K562 (cell line): Measurements from ENCODE around the gene VGF. TPM values are rescaled to one million over a fixed set of nuclear protein-coding genes. Genes with fewer than 3 reads are reported as not detected.

Experiments used
- BRCA1 ChIP-seq, 2 experiments: fragments of 450-650 bp in 1 of 2; sonication (generic) in 1 of 2; formaldehyde crosslinking in 1 of 2; IDR thresholded peaks; 2 replicates each; pipeline versions ENCODE4 v1.5.0 to v1.6.1; 2017 to 2020; ENCODE audit warnings: mild to moderate bottlenecking in 1 of 2, missing genetic modification reagents in 1 of 2
- DLX4 ChIP-seq: fragments of 250-450 bp; sonication (Bioruptor Pico); IDR thresholded peaks from 2 replicates; pipeline ENCODE4 v1.6.1; 2021; ENCODE audit warnings: mild to moderate bottlenecking
- HBP1 ChIP-seq: fragments of 450-650 bp; formaldehyde crosslinking; IDR thresholded peaks from 2 replicates; pipeline ENCODE4 v1.4.0; 2022; ENCODE audit warnings: missing genetic modification characterization
- HDAC2 ChIP-seq: fragments of 450-650 bp; IDR thresholded peaks from 2 replicates; pipeline ENCODE4 v1.6.1; 2016; ENCODE audit warnings: mild to moderate bottlenecking
- NFE2L1 ChIP-seq: fragments of 450-650 bp; IDR thresholded peaks from 2 replicates; pipeline ENCODE4 v1.6.1; 2016; ENCODE audit warnings: missing genetic modification characterization, low read depth, mild to moderate bottlenecking, missing compliant biosample characterization, moderate library complexity, borderline replicate concordance
- PREB ChIP-seq: sonication (generic); formaldehyde crosslinking; IDR thresholded peaks from 2 replicates; pipeline ENCODE4 v1.8.1; 2023; ENCODE audit warnings: mild to moderate bottlenecking, missing genetic modification reagents
- RNF2 ChIP-seq: sonication (generic); IDR thresholded peaks from 2 replicates; pipeline ENCODE4 v1.6.1; 2016
- THAP12 ChIP-seq: fragments of 250-450 bp; sonication (Bioruptor Pico); IDR thresholded peaks from 2 replicates; pipeline ENCODE4 v1.9.0; 2021; ENCODE audit warnings: mild to moderate bottlenecking, inconsistent platforms
- VEZF1 ChIP-seq: fragments of 200-800 bp; sonication (Bioruptor generic); IDR thresholded peaks from 2 replicates; pipeline ENCODE4 v1.6.1; 2017; ENCODE audit warnings: missing genetic modification characterization, missing compliant biosample characterization
- ZEB2 ChIP-seq: fragments of 450-650 bp; IDR thresholded peaks from 2 replicates; pipeline ENCODE4 v1.6.1; 2016
- ZNF134 ChIP-seq: fragments of 250-450 bp; sonication (Bioruptor Pico); conservative IDR thresholded peaks from 2 replicates; pipeline ENCODE4 v1.4.0; 2020
- ZNF146 ChIP-seq: IDR thresholded peaks from one replicate; pipeline ENCODE4 v1.6.1; 2018; ENCODE audit warnings: missing compliant biosample characterization; ENCODE audit not compliant: unreplicated experiment
- ZNF197 ChIP-seq: fragments of 200-800 bp; sonication (Bioruptor generic); IDR thresholded peaks from 2 replicates; pipeline ENCODE4 v1.6.1; 2016; ENCODE audit warnings: low read depth, missing genetic modification characterization, missing compliant biosample characterization
- ZNF212 ChIP-seq: fragments of 450-650 bp; formaldehyde crosslinking; IDR thresholded peaks from 2 replicates; pipeline ENCODE4 v1.4.0; 2020; ENCODE audit warnings: mild to moderate bottlenecking
- ZNF347 ChIP-seq: fragments of 450-650 bp; formaldehyde crosslinking; IDR thresholded peaks from 2 replicates; pipeline ENCODE4 v1.4.0; 2020; ENCODE audit warnings: low read depth, mild to moderate bottlenecking, moderate library complexity
- ZNF561 ChIP-seq: fragments of 450-650 bp; formaldehyde crosslinking; conservative IDR thresholded peaks from 2 replicates; pipeline ENCODE4 v1.4.0; 2020; ENCODE audit warnings: mild to moderate bottlenecking, moderate library complexity
- ZNF696 ChIP-seq: fragments of 250-450 bp; sonication (Bioruptor Pico); conservative IDR thresholded peaks from 2 replicates; pipeline ENCODE4 v1.4.0; 2020; ENCODE audit warnings: mild to moderate bottlenecking, moderate library complexity
- ZNF707 ChIP-seq: fragments of 250-450 bp; sonication (Bioruptor Pico); conservative IDR thresholded peaks from 2 replicates; pipeline ENCODE4 v1.8.0; 2022; ENCODE audit warnings: inconsistent platforms, mild to moderate bottlenecking, moderate library complexity
- ZNF780A ChIP-seq: fragments of 250-450 bp; sonication (Bioruptor Pico); IDR thresholded peaks from 2 replicates; pipeline ENCODE4 v1.5.0; 2021; ENCODE audit warnings: mild to moderate bottlenecking
- polyA plus RNA-seq, 8 experiments: library from polyadenylated mRNA; depleted of rRNA in 4 of 8; stranded (reverse) in 5 of 8; unstranded in 3 of 8; fragments of >200 nt; fragmentation: Nextera tagmentation in 2 of 8; fragmentation: Illumina TruSeq in 1 of 8; extraction: Ambion mirVana in 2 of 8; extraction: Trizol in 1 of 8; gene quantifications; 2 replicates each; pipeline versions ENCODE4 v1.2.1 to v1.2.3, GENCODE V29; 2011 to 2014; ENCODE audit warnings: inconsistent platforms in 1 of 8, missing spikeins in 1 of 8
- total RNA-seq, 7 experiments: library from RNA; depleted of rRNA in 6 of 7; stranded (reverse); fragments of >200 nt in 6 of 7; fragmentation: Illumina TruSeq in 2 of 7; extraction: Trizol in 2 of 7; gene quantifications; 2 replicates each; pipeline versions ENCODE4 v1.2.1 to v1.2.3, GENCODE V29; 2011 to 2021; ENCODE audit warnings: low replicate concordance in 1 of 7

Gene VGF
- total and polyA plus RNA-seq, 9 of the 15 experiments (the other 6 are each of a cell fraction or from before 2014, with no cell fraction given), result 0.03 to 5.7 (median 0.34) TPM

GRCh38 chr7:101165075-101165957, at the start of gene VGF (continued):
- TF ChIP-seq THAP12 (CRISPR knock-in tag) (no peak), ZNF212 (CRISPR knock-in tag) (no peak), HDAC2 (peak; percentile 70; the same call in 1 of the 2 replicates), HBP1 (peak; percentile 94; the same call in 1 of the 2 replicates), ZNF134 (CRISPR knock-in tag) (no peak), PREB (no peak), ZEB2 (no peak), ZNF146 (peak; percentile 43), RNF2 (peak; percentile 43; the same call in 1 of the 2 replicates), BRCA1 (IDR thresholded peaks at IDR 0.05) (no peak), BRCA1 (CRISPR knock-in tag; IDR thresholded peaks at IDR 0.05) (no peak), ZNF696 (no peak), ZNF347 (CRISPR knock-in tag) (no peak), VEZF1 (CRISPR knock-in tag) (peak; percentile 83), DLX4 (CRISPR knock-in tag) (no peak), NFE2L1 (tag) (no peak), ZNF707 (CRISPR knock-in tag) (no peak), ZNF780A (CRISPR knock-in tag) (no peak), ZNF561 (CRISPR knock-in tag) (no peak), ZNF197 (peak; percentile 77)
